Measurements from ENCODE around the gene SBSN.

Gene SBSN

GRCh38 chr19:35552534-35553384, 24.6 kb upstream of the SBSN start:
- Histone ChIP-seq H3K4me3 (ENCODE audit: low read depth in 1 of 2, low read length in 2 of 2) (no peak overlapping the region), H3K4me1 (ENCODE audit: control insufficient read depth in 1 of 2, insufficient read depth in 2 of 2, low read length in 2 of 2) (peaks cover 0 to under 1% of the 10 kb centered on the region in 2 donors), H3K27me3 (ENCODE audit: low read depth, low read length) (no peaks in the 10 kb centered on the region), H3K27ac (ENCODE audit: low read length) (no peak overlapping the region), H3K9me3 (ENCODE audit: control insufficient read depth in 1 of 2, low read length in 2 of 2) (no peaks in the 10 kb centered on the region), H3K36me3 (ENCODE audit: control insufficient read depth in 1 of 2, insufficient read depth in 2 of 2, low read length in 2 of 2) (peaks cover 0 to 8% of the 10 kb centered on the region in 2 donors)

GRCh38 chr19:35551091-35551810, 23.1 kb upstream of the SBSN start:
- Histone ChIP-seq H3K27ac (ENCODE audit: low read length) (no peak overlapping the region), H3K9me3 (ENCODE audit: control insufficient read depth in 1 of 2, low read length in 2 of 2) (no peaks in the 10 kb centered on the region), H3K27me3 (ENCODE audit: low read depth, low read length) (no peaks in the 10 kb centered on the region), H3K36me3 (ENCODE audit: control insufficient read depth in 1 of 2, insufficient read depth in 2 of 2, low read length in 2 of 2) (peaks cover 0 to 17% of the 10 kb centered on the region in 2 donors), H3K4me3 (ENCODE audit: low read depth in 1 of 2, low read length in 2 of 2) (no peak overlapping the region), H3K4me1 (ENCODE audit: control insufficient read depth in 1 of 2, insufficient read depth in 2 of 2, low read length in 2 of 2) (peaks cover 5 to 13% of the 10 kb centered on the region in 2 donors)

GRCh38 chr19:35549879-35550523, 21.9 kb upstream of the SBSN start:
- Histone ChIP-seq H3K27me3 (ENCODE audit: low read depth, low read length) (no peaks in the 10 kb centered on the region), H3K9me3 (ENCODE audit: control insufficient read depth in 1 of 2, low read length in 2 of 2) (no peaks in the 10 kb centered on the region), H3K36me3 (ENCODE audit: control insufficient read depth in 1 of 2, insufficient read depth in 2 of 2, low read length in 2 of 2) (peaks cover 0 to 17% of the 10 kb centered on the region in 2 donors), H3K4me1 (ENCODE audit: control insufficient read depth in 1 of 2, insufficient read depth in 2 of 2, low read length in 2 of 2) (peaks cover 8 to 15% of the 10 kb centered on the region in 2 donors), H3K4me3 (ENCODE audit: low read depth in 1 of 2, low read length in 2 of 2) (no peak overlapping the region), H3K27ac (ENCODE audit: low read length) (no peak overlapping the region)

GRCh38 chr19:35549174-35549788, 21.2 kb upstream of the SBSN start:
- H3K36me3 ChIP-seq (ENCODE audit: control insufficient read depth in 1 of 2, insufficient read depth in 2 of 2, low read length in 2 of 2), result peaks cover 0 to 17% of the 10 kb centered on the region in 2 donors
- no peaks in the 10 kb centered on the region for H3K27me3 ChIP-seq (ENCODE audit: low read depth, low read length)
- H3K4me3 ChIP-seq (ENCODE audit: low read depth in 1 of 2, low read length in 2 of 2), result no peak overlapping the region
- peaks cover 11 to 22% of the 10 kb centered on the region in 2 donors for H3K4me1 ChIP-seq (ENCODE audit: control insufficient read depth in 1 of 2, insufficient read depth in 2 of 2, low read length in 2 of 2)
- H3K27ac ChIP-seq (ENCODE audit: low read length), result no peak overlapping the region
- no peaks in the 10 kb centered on the region for H3K9me3 ChIP-seq (ENCODE audit: control insufficient read depth in 1 of 2, low read length in 2 of 2)

GRCh38 chr19:35546532-35546931, 18.4 kb upstream of the SBSN start:
- H3K4me3 ChIP-seq (ENCODE audit: low read depth in 1 of 2, low read length in 2 of 2), result peak overlapping the region; percentile 83 to 88
- H3K27me3 ChIP-seq (ENCODE audit: low read depth, low read length), result no peaks in the 10 kb centered on the region
- peaks cover 0 to 17% of the 10 kb centered on the region in 2 donors for H3K36me3 ChIP-seq (ENCODE audit: control insufficient read depth in 1 of 2, insufficient read depth in 2 of 2, low read length in 2 of 2)
- H3K4me1 ChIP-seq (ENCODE audit: control insufficient read depth in 1 of 2, insufficient read depth in 2 of 2, low read length in 2 of 2), result peaks cover 11 to 23% of the 10 kb centered on the region in 2 donors
- no peaks in the 10 kb centered on the region for H3K9me3 ChIP-seq (ENCODE audit: control insufficient read depth in 1 of 2, low read length in 2 of 2)
- peak overlapping the region; percentile 73 for H3K27ac ChIP-seq (ENCODE audit: low read length)

GRCh38 chr19:35545855-35546381, 17.8 kb upstream of the SBSN start:
- no peaks in the 10 kb centered on the region for H3K27me3 ChIP-seq (ENCODE audit: low read depth, low read length)
- peak overlapping the region; percentile 83 to 88 for H3K4me3 ChIP-seq (ENCODE audit: low read depth in 1 of 2, low read length in 2 of 2)
- H3K27ac ChIP-seq (ENCODE audit: low read length), result peak overlapping the region; percentile 73
- H3K4me1 ChIP-seq (ENCODE audit: control insufficient read depth in 1 of 2, insufficient read depth in 2 of 2, low read length in 2 of 2), result peaks cover 11 to 23% of the 10 kb centered on the region in 2 donors
- peaks cover 0 to 12% of the 10 kb centered on the region in 2 donors for H3K36me3 ChIP-seq (ENCODE audit: control insufficient read depth in 1 of 2, insufficient read depth in 2 of 2, low read length in 2 of 2)
- H3K9me3 ChIP-seq (ENCODE audit: control insufficient read depth in 1 of 2, low read length in 2 of 2), result no peaks in the 10 kb centered on the region

- H3K27ac ChIP-seq (ENCODE audit: low read length), result peak within 1 kb of the TSS; percentile 73
- no peaks in the 10 kb centered on the region for H3K9me3 ChIP-seq (ENCODE audit: control insufficient read depth in 1 of 2, low read length in 2 of 2)
- peaks cover 11 to 23% of the 10 kb centered on the region in 2 donors for H3K4me1 ChIP-seq (ENCODE audit: control insufficient read depth in 1 of 2, insufficient read depth in 2 of 2, low read length in 2 of 2)
- H3K4me3 ChIP-seq (ENCODE audit: low read depth in 1 of 2, low read length in 2 of 2), result peak within 1 kb of the TSS; percentile 83 to 88
- peaks cover 0 to 9% of the 10 kb centered on the region in 2 donors for H3K36me3 ChIP-seq (ENCODE audit: control insufficient read depth in 1 of 2, insufficient read depth in 2 of 2, low read length in 2 of 2)
- H3K27me3 ChIP-seq (ENCODE audit: low read depth, low read length), result no peaks in the 10 kb centered on the region
Measured at GRCh38 chr19:35545001-35545854, 17.1 kb upstream of the SBSN start, which contains the start of gene TMEM147. TSS of gene TMEM147 (plus strand) at chr19:35545626. CDS start at chr19:35545740, 114 bp downstream.

- H3K4me1 ChIP-seq (ENCODE audit: control insufficient read depth in 1 of 2, insufficient read depth in 2 of 2, low read length in 2 of 2), result peaks cover 11 to 23% of the 10 kb centered on the region in 2 donors
- no peaks in the 10 kb centered on the region for H3K9me3 ChIP-seq (ENCODE audit: control insufficient read depth in 1 of 2, low read length in 2 of 2)
- H3K27ac ChIP-seq (ENCODE audit: low read length), result peak overlapping the region; percentile 73
- H3K27me3 ChIP-seq (ENCODE audit: low read depth, low read length), result no peaks in the 10 kb centered on the region
- H3K36me3 ChIP-seq (ENCODE audit: control insufficient read depth in 1 of 2, insufficient read depth in 2 of 2, low read length in 2 of 2), result peaks cover 0 to 9% of the 10 kb centered on the region in 2 donors
- peak overlapping the region; percentile 83 to 88 for H3K4me3 ChIP-seq (ENCODE audit: low read depth in 1 of 2, low read length in 2 of 2)
Measured at GRCh38 chr19:35544110-35544802, 16.1 kb upstream of the SBSN start.

GRCh38 chr19:35543280-35544109, 15.4 kb upstream of the SBSN start:
- no peaks in the 10 kb centered on the region for H3K27me3 ChIP-seq (ENCODE audit: low read depth, low read length)
- peaks cover 0 to 9% of the 10 kb centered on the region in 2 donors for H3K36me3 ChIP-seq (ENCODE audit: control insufficient read depth in 1 of 2, insufficient read depth in 2 of 2, low read length in 2 of 2)
- H3K9me3 ChIP-seq (ENCODE audit: control insufficient read depth in 1 of 2, low read length in 2 of 2), result no peaks in the 10 kb centered on the region
- no peak overlapping the region for H3K4me3 ChIP-seq (ENCODE audit: low read depth in 1 of 2, low read length in 2 of 2)
- H3K4me1 ChIP-seq (ENCODE audit: control insufficient read depth in 1 of 2, insufficient read depth in 2 of 2, low read length in 2 of 2), result peaks cover 11 to 23% of the 10 kb centered on the region in 2 donors
- H3K27ac ChIP-seq (ENCODE audit: low read length), result no peak overlapping the region

Measured in muscle layer of duodenum (tissue), 2 donors.